ENCODE measurements around the gene GAS2L2.
A peak's percentile ranks its signal among the peaks of the same experiment; 100 is the strongest.

The GAS2L2 gene

GRCh38 chr17:35752945-35753764 is at the start of gene GAS2L2:
GAS2L2 (minus strand) TSS chr17:35753239; CDS start chr17:35752850, 389 bp downstream.
- no peak for TF ChIP-seq CTCF (IDR thresholded peaks at IDR 0.05; ENCODE audit: unreplicated experiment in 3 of 3)
- Mint-ChIP-seq H3K27ac (no peak within 1 kb of the TSS), H3K4me1 (no peaks in the 10 kb centered on the region), H3K36me3 (ENCODE audit: low read depth) (no peaks in the 10 kb centered on the region), H3K27me3 (ENCODE audit: low read depth) (peaks cover 30% of the 10 kb centered on the region), H3K4me3 (peak within 1 kb of the TSS in 1 of 3 experiments; percentile 11), H3K9me3 (no peaks in the 10 kb centered on the region)

- no peak for TF ChIP-seq CTCF (IDR thresholded peaks at IDR 0.05; ENCODE audit: unreplicated experiment in 3 of 3)
- no peaks in the 10 kb centered on the region for H3K36me3 Mint-ChIP-seq (ENCODE audit: low read depth)
- peaks cover 42% of the 10 kb centered on the region for H3K27me3 Mint-ChIP-seq (ENCODE audit: low read depth)
- peak overlapping the region in 1 of 3 experiments; percentile 14 for H3K4me3 Mint-ChIP-seq
- peak overlapping the region in 1 of 3 experiments; percentile 25 for H3K27ac Mint-ChIP-seq
- H3K9me3 Mint-ChIP-seq, result no peaks in the 10 kb centered on the region
- H3K4me1 Mint-ChIP-seq, result peaks cover 15% of the 10 kb centered on the region
Observed at GRCh38 chr17:35801583-35802224, 48.7 kb upstream of the GAS2L2 start.

- Mint-ChIP-seq H3K4me1 (peaks cover 23% of the 10 kb centered on the region), H3K4me3 (no peak overlapping the region), H3K9me3 (no peaks in the 10 kb centered on the region), H3K27me3 (ENCODE audit: low read depth) (peaks cover 52% of the 10 kb centered on the region), H3K36me3 (ENCODE audit: low read depth) (no peaks in the 10 kb centered on the region), H3K27ac (peak overlapping the region in 2 of 3 experiments; percentile 2 to 3)
- TF ChIP-seq CTCF (IDR thresholded peaks at IDR 0.05; ENCODE audit: unreplicated experiment in 3 of 3), result no peak
Observed at GRCh38 chr17:35799942-35800341, 46.9 kb upstream of the GAS2L2 start.

GRCh38 chr17:35797918-35798317 is 44.9 kb upstream of the GAS2L2 start:
- TF ChIP-seq CTCF (IDR thresholded peaks at IDR 0.05; ENCODE audit: unreplicated experiment in 3 of 3), result no peak
- Mint-ChIP-seq H3K4me3 (no peak overlapping the region), H3K4me1 (peaks cover 28% of the 10 kb centered on the region), H3K36me3 (ENCODE audit: low read depth) (no peaks in the 10 kb centered on the region), H3K27me3 (ENCODE audit: low read depth) (peaks cover 73% of the 10 kb centered on the region), H3K27ac (no peak overlapping the region), H3K9me3 (no peaks in the 10 kb centered on the region)

- Mint-ChIP-seq H3K27me3 (ENCODE audit: low read depth) (peaks cover 78% of the 10 kb centered on the region), H3K9me3 (no peaks in the 10 kb centered on the region), H3K4me1 (peaks cover 28% of the 10 kb centered on the region), H3K36me3 (ENCODE audit: low read depth) (no peaks in the 10 kb centered on the region), H3K27ac (no peak overlapping the region), H3K4me3 (peak overlapping the region in 1 of 3 experiments; percentile 13)
- TF ChIP-seq CTCF (IDR thresholded peaks at IDR 0.05; ENCODE audit: unreplicated experiment in 3 of 3), result no peak
Observed at GRCh38 chr17:35797370-35797769, 44.3 kb upstream of the GAS2L2 start.

Measured in nephron (organoid).